Esophagus (tissue), 2 donors: ENCODE measurements around the gene ANKLE1. TPM values are rescaled to one million over a fixed set of nuclear protein-coding genes. Genes with fewer than 3 reads are reported as not detected.

Experiments
- H3K27ac ChIP-seq, 2 donors: one replicate each; pipeline ENCODE4 v1.5.1; 2013; ENCODE audit warnings: low read depth in 2 of 2, mild to moderate bottlenecking in 2 of 2, inconsistent platforms in 1 of 2, low read length in 1 of 2, moderate library complexity in 1 of 2
- H3K27me3 ChIP-seq, 2 donors: one replicate each; pipeline ENCODE4 v1.6.1; 2013; ENCODE audit warnings: low read length in 2 of 2, control low read depth in 1 of 2, mild to moderate bottlenecking in 1 of 2; ENCODE audit not compliant: insufficient read depth in 2 of 2, control insufficient read depth in 1 of 2
- H3K36me3 ChIP-seq, 2 donors: one replicate each; pipeline ENCODE4 v1.6.1; 2013; ENCODE audit warnings: low read length in 1 of 2; ENCODE audit not compliant: control insufficient read depth in 2 of 2, insufficient read depth in 2 of 2
- H3K4me1 ChIP-seq, 2 donors: one replicate each; pipeline ENCODE4 v1.6.1; 2013; ENCODE audit warnings: low read length in 1 of 2; ENCODE audit not compliant: control insufficient read depth in 2 of 2, insufficient read depth in 2 of 2
- H3K4me3 ChIP-seq, 2 donors: one replicate each; pipeline ENCODE4 v1.5.1; 2013; ENCODE audit warnings: low read length in 2 of 2, mild to moderate bottlenecking in 2 of 2, low read depth in 1 of 2, moderate library complexity in 1 of 2
- H3K9me3 ChIP-seq, 2 donors: one replicate each; pipeline ENCODE4 v1.6.1; 2013; ENCODE audit warnings: mild to moderate bottlenecking in 2 of 2, low read depth in 1 of 2, low read length in 1 of 2, moderate library complexity in 1 of 2; ENCODE audit not compliant: control insufficient read depth in 2 of 2, insufficient read depth in 1 of 2
- WGBS, 2 donors: extraction: QIAGEN DNeasy Blood & Tissue Kit; methylation state at CpG; one replicate each; pipeline ENCODE4 v1.1.7; 2013; 5-methylcytosine and 5-hydroxymethylcytosine counted together
- polyA plus RNA-seq, 2 donors: library from polyadenylated mRNA; stranded (reverse); fragments of 200-250 nt; gene quantifications; one replicate each; pipeline ENCODE4 v1.2.3, GENCODE V29; 2013
- donor health status: healthy with polysubstance abuse.
- donor health status: Bipolar disorder and iron deficiency.

The ANKLE1 gene
- polyA plus RNA-seq, 2 donors = 0.22 to 0.45 TPM

DNA sequence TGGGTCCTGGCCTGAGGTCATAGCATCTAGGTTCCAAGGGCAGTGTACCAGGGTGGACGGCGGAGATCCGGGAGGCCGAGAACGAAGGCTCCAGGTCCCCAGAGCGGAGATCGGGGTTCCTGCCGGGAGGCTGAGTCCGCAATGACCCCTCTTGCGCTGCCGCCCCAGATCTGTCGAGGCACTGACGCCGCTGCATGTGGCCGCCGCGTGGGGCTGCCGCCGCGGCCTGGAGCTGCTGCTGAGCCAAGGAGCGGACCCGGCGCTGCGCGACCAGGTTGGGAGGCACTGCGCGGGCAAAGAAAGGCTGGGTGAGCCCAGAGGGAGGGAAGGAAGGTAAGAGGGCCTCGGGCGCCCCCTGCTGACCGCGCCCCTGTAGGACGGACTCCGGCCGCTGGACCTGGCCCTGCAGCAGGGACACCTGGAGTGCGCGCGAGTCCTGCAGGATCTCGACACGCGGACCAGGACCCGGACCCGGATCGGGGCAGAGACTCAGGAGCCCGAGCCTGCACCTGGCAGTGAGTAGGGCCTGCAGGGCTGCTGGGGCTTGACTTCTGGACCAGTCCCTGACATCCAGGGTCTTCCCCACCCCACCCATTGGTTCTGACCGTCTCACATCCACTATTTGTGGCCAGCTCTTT, 906 bp downstream of the ANKLE1 start:
- Histone ChIP-seq H3K36me3 (peaks cover 0 to 6% of the 10 kb centered on the region in 2 donors), H3K9me3 (no peaks in the 10 kb centered on the region), H3K27ac (no peak overlapping the region), H3K27me3 (peaks cover 0 to 5% of the 10 kb centered on the region in 2 donors), H3K4me3 (peak overlapping the region; percentile 26 to 36), H3K4me1 (peaks cover 4 to 7% of the 10 kb centered on the region in 2 donors)
- 2% methylated on average over 41 to 45 of the region's 45 CpGs for WGBS, 2 donors

DNA sequence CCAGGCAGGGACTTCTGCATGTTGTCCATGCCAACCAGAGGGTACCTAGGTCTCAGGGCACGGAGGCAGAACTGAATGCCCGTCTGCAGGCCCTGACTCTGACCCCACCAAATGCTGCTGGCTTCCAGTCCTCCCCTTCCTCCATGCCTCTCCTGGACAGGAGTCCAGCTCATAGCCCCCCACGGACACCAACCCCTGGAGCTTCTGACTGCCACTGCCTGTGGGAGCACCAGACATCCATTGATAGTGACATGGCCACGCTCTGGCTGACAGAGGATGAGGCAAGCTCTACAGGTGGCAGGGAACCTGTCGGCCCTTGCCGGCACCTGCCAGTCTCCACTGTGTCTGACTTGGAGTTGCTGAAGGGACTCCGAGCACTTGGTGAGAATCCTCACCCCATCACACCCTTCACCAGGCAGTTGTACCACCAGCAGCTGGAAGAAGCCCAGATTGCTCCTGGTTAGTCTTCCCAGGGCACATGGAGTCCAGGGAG, 1.8 kb downstream of the ANKLE1 start:
- Histone ChIP-seq H3K27ac (no peak overlapping the region), H3K27me3 (peaks cover 0 to 5% of the 10 kb centered on the region in 2 donors), H3K4me3 (no peak overlapping the region), H3K4me1 (peaks cover 4 to 7% of the 10 kb centered on the region in 2 donors), H3K36me3 (peaks cover 0 to 4% of the 10 kb centered on the region in 2 donors), H3K9me3 (no peaks in the 10 kb centered on the region)
- 89 to 91% methylated on average over 7 of the region's 7 CpGs for WGBS, 2 donors

- Histone ChIP-seq H3K9me3 (no peaks in the 10 kb centered on the region), H3K36me3 (no peaks in the 10 kb centered on the region), H3K4me3 (no peak overlapping the region), H3K4me1 (peaks cover 4 to 7% of the 10 kb centered on the region in 2 donors), H3K27ac (no peak overlapping the region), H3K27me3 (peaks cover 0 to 5% of the 10 kb centered on the region in 2 donors)
- WGBS, 2 donors = 90% methylated on average over 18 of the region's 18 CpGs
Observed at GRCh38 chr19:17285415-17286135, 3.9 kb downstream of the ANKLE1 start.

- 92 to 93% methylated on average over 11 of the region's 11 CpGs for WGBS, 2 donors
- Histone ChIP-seq H3K27me3 (peaks cover 0 to 5% of the 10 kb centered on the region in 2 donors), H3K9me3 (no peaks in the 10 kb centered on the region), H3K4me1 (peaks cover 4 to 7% of the 10 kb centered on the region in 2 donors), H3K27ac (no peak overlapping the region), H3K36me3 (no peaks in the 10 kb centered on the region), H3K4me3 (no peak overlapping the region)
Observed at GRCh38 chr19:17286263-17286662, 4.6 kb downstream of the ANKLE1 start.

GRCh38 chr19:17286752-17287151, 5.1 kb downstream of the ANKLE1 start:
- Histone ChIP-seq H3K27me3 (peaks cover 0 to 5% of the 10 kb centered on the region in 2 donors), H3K27ac (no peak overlapping the region), H3K4me3 (no peak overlapping the region), H3K9me3 (no peaks in the 10 kb centered on the region), H3K4me1 (peaks cover 4 to 5% of the 10 kb centered on the region in 2 donors), H3K36me3 (no peaks in the 10 kb centered on the region)
- 83 to 88% methylated on average over 9 of the region's 9 CpGs for WGBS, 2 donors

- WGBS, 2 donors = 15 to 21% methylated on average over 22 of the region's 22 CpGs
- Histone ChIP-seq H3K27me3 (no peaks in the 10 kb centered on the region), H3K27ac (no peak overlapping the region), H3K4me3 (no peak overlapping the region), H3K9me3 (no peaks in the 10 kb centered on the region), H3K36me3 (peaks cover 0 to under 1% of the 10 kb centered on the region in 2 donors), H3K4me1 (peaks cover 0 to 4% of the 10 kb centered on the region in 2 donors)
Observed at GRCh38 chr19:17289489-17289888, 7.8 kb downstream of the ANKLE1 start.

GRCh38 chr19:17292301-17293074, 10.8 kb downstream of the ANKLE1 start:
- peaks cover 0 to 2% of the 10 kb centered on the region in 2 donors for H3K36me3 ChIP-seq
- H3K9me3 ChIP-seq = no peaks in the 10 kb centered on the region
- peak overlapping the region; percentile 28 to 50 for H3K4me3 ChIP-seq
- peaks cover 0 to 4% of the 10 kb centered on the region in 2 donors for H3K4me1 ChIP-seq
- WGBS, 2 donors = 2 to 8% methylated on average over 40 to 46 of the region's 46 CpGs
- H3K27me3 ChIP-seq = no peaks in the 10 kb centered on the region
- H3K27ac ChIP-seq = peak overlapping the region; percentile 69 to 70

GRCh38 chr19:17293605-17294004, 11.9 kb downstream of the ANKLE1 start:
- Histone ChIP-seq H3K4me3 (no peak overlapping the region), H3K36me3 (peaks cover 0 to 2% of the 10 kb centered on the region in 2 donors), H3K27me3 (no peaks in the 10 kb centered on the region), H3K9me3 (no peaks in the 10 kb centered on the region), H3K27ac (no peak overlapping the region), H3K4me1 (peaks cover 0 to 4% of the 10 kb centered on the region in 2 donors)
- WGBS, 2 donors = 88 to 89% methylated on average over 14 of the region's 14 CpGs
